ENCODE measurements around the gene INPP5B. TPM values are rescaled to one million over a fixed set of nuclear protein-coding genes. Genes with fewer than 3 reads are reported as not detected.

INPP5B gene
- total and polyA plus RNA-seq, 9 of the 15 experiments (the other 6 are each of a cell fraction or from before 2014, with no cell fraction given): 14.1 to 28.7 (median 20.9) TPM

- no peak for TF ChIP-seq BACH1 (tag; IDR thresholded peaks at IDR 0.05)
- no peak for TF ChIP-seq KLF16 (IDR thresholded peaks at IDR 0.05)
- TF ChIP-seq RUNX1 (IDR thresholded peaks at IDR 0.05; ENCODE audit: low read depth): no peak
- TF ChIP-seq ZNF274 (IDR thresholded peaks at IDR 0.05; ENCODE audit: borderline replicate concordance, low read depth, low read length): no peak
- no peak for TF ChIP-seq MEIS2 (IDR thresholded peaks at IDR 0.05; ENCODE audit: partially characterized antibody)
These were observed 132.6 kb downstream of the INPP5B start (continued) for GRCh38 chr1:37814252-37814651.

GRCh38 chr1:37813529-37814145 lies 133.2 kb downstream of the INPP5B start:
- no peak for FAIRE-seq
- H3K4me3 ChIP-seq: no peak overlapping the region
- peaks cover 10 to 14% of the 10 kb centered on the region in 2 experiments; a peak in 4 of 5 replicates for H3K4me1 ChIP-seq (replicated peaks in 1 of 2; ENCODE audit: control insufficient read depth in 2 of 2, insufficient read depth in 2 of 2, low read length in 2 of 2)
- in situ Hi-C loops (cut with MboI): no loop called here
- no peak overlapping the region for H3K27ac ChIP-seq (ENCODE audit: extremely low read depth, low read depth, low read length)
- peaks cover 4% of the 10 kb centered on the region; the same call in 1 of the 2 replicates for H4K20me1 ChIP-seq (replicated peaks; ENCODE audit: control insufficient read depth, insufficient read depth, low read length)
- BruUV-seq (replicated peaks): no TSS peak
- no peak for TF ChIP-seq NCOR1 (IDR thresholded peaks at IDR 0.05)
- peak; percentile 31 for TF ChIP-seq TFE3 (CRISPR knock-in tag; IDR thresholded peaks at IDR 0.05)
- intact Hi-C loops (cut with micrococcal nuclease): loop anchor here (10.0 kb wide), 1 partner anchor 161 kb away; no protein-coding TSS in a partner anchor
- CTCF ChIA-PET (ENCODE audit: low intra/inter-chr PET ratio): no interaction called here
- no peaks in the 10 kb centered on the region for H3K9me3 ChIP-seq (replicated peaks; ENCODE audit: control insufficient read depth, insufficient read depth, low read depth, low read length)
- H3K9ac ChIP-seq (ENCODE audit: insufficient read depth in 1 of 2, low read depth in 2 of 2, low read length in 2 of 2): no peak overlapping the region
- no peak for DNase-seq (ENCODE audit: extremely low read depth in 1 of 4, low spot score in 3 of 4)
- H3K4me2 ChIP-seq (ENCODE audit: insufficient read depth, low read length): no peak overlapping the region
- H3K36me3 ChIP-seq (ENCODE audit: control insufficient read depth, insufficient read depth, low read length): peaks cover 60% of the 10 kb centered on the region
- H3K9me1 ChIP-seq (ENCODE audit: control insufficient read depth, insufficient read depth, low read length): no peaks in the 10 kb centered on the region
- POLR2A ChIA-PET: interaction anchor here (0.6 kb wide), 1 partner anchor 43 kb away, joined by 4 read pairs; no protein-coding TSS in a partner anchor
- H3K79me2 ChIP-seq (ENCODE audit: control insufficient read depth, insufficient read depth, low read length): peaks cover 16% of the 10 kb centered on the region; the same call in 2 of the 3 replicates
- H3K27me3 ChIP-seq (ENCODE audit: control insufficient read depth in 2 of 2, insufficient read depth in 2 of 2, low read length in 2 of 2): no peaks in the 10 kb centered on the region
- H2AFZ ChIP-seq (ENCODE audit: low read depth, low read length): no peak overlapping the region
- no peak for ATAC-seq
- 71% methylated on average over 2 of the region's 2 CpGs for WGBS (ENCODE audit: insufficient coverage, low coverage, missing lambda C conversion rate)

Measured in K562 (cell line).